ENCODE measurements around the gene TSPAN1. TPM values are rescaled to one million over a fixed set of nuclear protein-coding genes. Genes with fewer than 3 reads are reported as not detected.
A peak's percentile ranks its signal among the peaks of the same experiment; 100 is the strongest.

Gene TSPAN1
- total and polyA plus RNA-seq, 2 of the 13 experiments (the other 11 are each of a cell fraction or from before 2014, with no cell fraction given), result 1.7 to 2.9 TPM

DNA sequence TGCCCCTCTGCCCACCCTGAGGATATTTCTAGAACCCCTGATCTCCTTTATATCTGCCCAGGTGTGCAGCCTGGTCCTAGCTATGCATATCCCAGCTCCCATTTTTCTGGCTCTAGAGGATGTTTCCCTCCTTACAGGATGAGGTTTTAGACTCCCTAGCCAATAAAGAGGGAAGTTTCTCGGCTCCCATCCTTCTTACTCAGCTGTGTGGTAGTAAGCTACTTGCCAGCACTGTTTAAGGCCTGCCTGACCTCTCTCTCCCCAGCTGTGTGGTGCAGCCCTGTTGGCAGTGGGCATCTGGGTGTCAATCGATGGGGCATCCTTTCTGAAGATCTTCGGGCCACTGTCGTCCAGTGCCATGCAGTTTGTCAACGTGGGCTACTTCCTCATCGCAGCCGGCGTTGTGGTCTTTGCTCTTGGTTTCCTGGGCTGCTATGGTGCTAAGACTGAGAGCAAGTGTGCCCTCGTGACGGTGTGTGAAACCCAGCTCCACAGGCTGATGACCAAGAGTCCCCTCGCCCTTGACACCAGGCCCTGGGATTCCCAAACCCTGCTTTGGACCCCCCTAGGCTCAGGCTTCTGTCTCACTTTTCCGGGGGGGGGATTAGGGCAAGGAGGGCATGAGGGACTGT lies 9.2 kb downstream of the TSPAN1 start (continued):
- TF ChIP-seq GABPB1 (CRISPR knock-in tag; IDR thresholded peaks at IDR 0.05) (no peak), JUND (CRISPR knock-in tag; IDR thresholded peaks at IDR 0.05) (no peak), AGO2 (optimal IDR thresholded peaks at IDR 0.05; ENCODE audit: low read depth, low read length) (peak; percentile 27), ZNF891 (CRISPR knock-in tag; IDR thresholded peaks at IDR 0.05) (no peak), PAX8 (CRISPR knock-in tag; IDR thresholded peaks at IDR 0.05; ENCODE audit: borderline replicate concordance) (no peak), ZNF747 (CRISPR knock-in tag; IDR thresholded peaks at IDR 0.05; ENCODE audit: borderline replicate concordance) (0 out of 2 replicates have a peak, but pooled peaks have one; percentile 4)
- TF ChIP-seq, protein P1, sequence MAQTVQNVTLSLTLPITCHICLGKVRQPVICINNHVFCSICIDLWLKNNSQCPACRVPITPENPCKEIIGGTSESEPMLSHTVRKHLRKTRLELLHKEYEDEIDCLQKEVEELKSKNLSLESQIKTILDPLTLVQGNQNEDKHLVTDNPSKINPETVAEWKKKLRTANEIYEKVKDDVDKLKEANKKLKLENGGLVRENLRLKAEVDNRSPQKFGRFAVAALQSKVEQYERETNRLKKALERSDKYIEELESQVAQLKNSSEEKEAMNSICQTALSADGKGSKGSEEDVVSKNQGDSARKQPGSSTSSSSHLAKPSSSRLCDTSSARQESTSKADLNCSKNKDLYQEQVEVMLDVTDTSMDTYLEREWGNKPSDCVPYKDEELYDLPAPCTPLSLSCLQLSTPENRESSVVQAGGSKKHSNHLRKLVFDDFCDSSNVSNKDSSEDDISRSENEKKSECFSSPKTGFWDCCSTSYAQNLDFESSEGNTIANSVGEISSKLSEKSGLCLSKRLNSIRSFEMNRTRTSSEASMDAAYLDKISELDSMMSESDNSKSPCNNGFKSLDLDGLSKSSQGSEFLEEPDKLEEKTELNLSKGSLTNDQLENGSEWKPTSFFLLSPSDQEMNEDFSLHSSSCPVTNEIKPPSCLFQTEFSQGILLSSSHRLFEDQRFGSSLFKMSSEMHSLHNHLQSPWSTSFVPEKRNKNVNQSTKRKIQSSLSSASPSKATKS (CRISPR knock-in tag; IDR thresholded peaks at IDR 0.05), result no peak
- TF ChIP-seq, protein P2, sequence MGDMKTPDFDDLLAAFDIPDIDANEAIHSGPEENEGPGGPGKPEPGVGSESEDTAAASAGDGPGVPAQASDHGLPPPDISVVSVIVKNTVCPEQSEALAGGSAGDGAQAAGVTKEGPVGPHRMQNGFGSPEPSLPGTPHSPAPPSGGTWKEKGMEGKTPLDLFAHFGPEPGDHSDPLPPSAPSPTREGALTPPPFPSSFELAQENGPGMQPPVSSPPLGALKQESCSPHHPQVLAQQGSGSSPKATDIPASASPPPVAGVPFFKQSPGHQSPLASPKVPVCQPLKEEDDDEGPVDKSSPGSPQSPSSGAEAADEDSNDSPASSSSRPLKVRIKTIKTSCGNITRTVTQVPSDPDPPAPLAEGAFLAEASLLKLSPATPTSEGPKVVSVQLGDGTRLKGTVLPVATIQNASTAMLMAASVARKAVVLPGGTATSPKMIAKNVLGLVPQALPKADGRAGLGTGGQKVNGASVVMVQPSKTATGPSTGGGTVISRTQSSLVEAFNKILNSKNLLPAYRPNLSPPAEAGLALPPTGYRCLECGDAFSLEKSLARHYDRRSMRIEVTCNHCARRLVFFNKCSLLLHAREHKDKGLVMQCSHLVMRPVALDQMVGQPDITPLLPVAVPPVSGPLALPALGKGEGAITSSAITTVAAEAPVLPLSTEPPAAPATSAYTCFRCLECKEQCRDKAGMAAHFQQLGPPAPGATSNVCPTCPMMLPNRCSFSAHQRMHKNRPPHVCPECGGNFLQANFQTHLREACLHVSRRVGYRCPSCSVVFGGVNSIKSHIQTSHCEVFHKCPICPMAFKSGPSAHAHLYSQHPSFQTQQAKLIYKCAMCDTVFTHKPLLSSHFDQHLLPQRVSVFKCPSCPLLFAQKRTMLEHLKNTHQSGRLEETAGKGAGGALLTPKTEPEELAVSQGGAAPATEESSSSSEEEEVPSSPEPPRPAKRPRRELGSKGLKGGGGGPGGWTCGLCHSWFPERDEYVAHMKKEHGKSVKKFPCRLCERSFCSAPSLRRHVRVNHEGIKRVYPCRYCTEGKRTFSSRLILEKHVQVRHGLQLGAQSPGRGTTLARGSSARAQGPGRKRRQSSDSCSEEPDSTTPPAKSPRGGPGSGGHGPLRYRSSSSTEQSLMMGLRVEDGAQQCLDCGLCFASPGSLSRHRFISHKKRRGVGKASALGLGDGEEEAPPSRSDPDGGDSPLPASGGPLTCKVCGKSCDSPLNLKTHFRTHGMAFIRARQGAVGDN (CRISPR knock-in tag; IDR thresholded peaks at IDR 0.05), result no peak

Measured in HepG2 (cell line).